Stomach (tissue), 9 donors: Measurements from ENCODE around the gene VTI1A. TPM values are rescaled to one million over a fixed set of nuclear protein-coding genes. Genes with fewer than 3 reads are reported as not detected.

Experiments
- DNase-seq, 2 donors: peaks; one replicate each; pipeline versions ENCODE4 v3.0.0 to v3.0.0-alpha.2; 2013 to 2019
- H3K27ac ChIP-seq, 5 donors: fragments of 200-600 bp in 4 of 5; sonication (generic) in 4 of 5; one replicate each; pipeline ENCODE4 v1.5.1; 2013 to 2019; ENCODE audit warnings: mild to moderate bottlenecking in 1 of 5, moderate library complexity in 1 of 5
- H3K27me3 ChIP-seq, 3 donors: fragments of 200-600 bp; sonication (generic); one replicate each; pipeline ENCODE4 v1.5.1; 2017 to 2019; ENCODE audit warnings: mixed run types in 1 of 3
- H3K36me3 ChIP-seq, 4 donors: fragments of 200-600 bp; sonication (generic); 1 replicate in 3 of 4; 2 replicates in 1 of 4; pipeline ENCODE4 v1.5.1; 2016 to 2019
- H3K4me1 ChIP-seq, 4 donors: fragments of 200-600 bp; sonication (generic); one replicate each; pipeline ENCODE4 v1.5.1; 2016 to 2019
- H3K4me3 ChIP-seq, 4 donors: fragments of 200-600 bp; sonication (generic) in 3 of 4; one replicate each; pipeline ENCODE4 v1.5.1; 2016 to 2019; ENCODE audit warnings: mild to moderate bottlenecking in 1 of 4
- H3K9me3 ChIP-seq, 4 donors: fragments of 200-600 bp; sonication (generic); one replicate each; pipeline ENCODE4 v1.5.1; 2016 to 2019
- EP300 ChIP-seq: sonication (generic); formaldehyde crosslinking; IDR thresholded peaks from one replicate; pipeline ENCODE4 v1.6.1; 2017; ENCODE audit warnings: antibody characterized with exemption
- POLR2A ChIP-seq, 4 donors: fragments of 450-650 bp; IDR thresholded peaks; one replicate each; pipeline ENCODE4 v1.6.1; 2016; ENCODE audit warnings: antibody characterized with exemption in 4 of 4, control low read depth in 2 of 4, mild to moderate bottlenecking in 1 of 4, moderate library complexity in 1 of 4
- POLR2AphosphoS5 ChIP-seq, 3 donors: sonication (generic); formaldehyde crosslinking; IDR thresholded peaks; one replicate each; pipeline ENCODE4 v1.6.1; 2016; ENCODE audit warnings: antibody characterized with exemption in 3 of 3
- WGBS, 5 donors: extraction: QIAGEN DNeasy Blood & Tissue Kit in 3 of 5; methylation state at CpG; one replicate each; pipeline versions ENCODE4 v1.1.5 to v1.1.7; 2013 to 2018; 5-methylcytosine and 5-hydroxymethylcytosine counted together
- intact Hi-C: fragments of 100-400 bp; cut with DNase I; formaldehyde crosslinking; loops from one replicate; pipeline ENCODE4 v1.15.1; 2023; ENCODE audit warnings: low total_unique reads
- polyA plus RNA-seq, 3 donors: library from polyadenylated mRNA; stranded (reverse); fragments of 200-250 nt; gene quantifications; one replicate each; pipeline ENCODE4 v1.2.3, GENCODE V29; 2013
- total RNA-seq, 5 donors: library from RNA; depleted of rRNA; stranded (reverse); fragments of >200 nt; gene quantifications; one replicate each; pipeline versions ENCODE4 v1.1.0 to v1.2.3, GENCODE V29; 2014 to 2016
- TF ChIP-seq, protein P1 (sequence below), 7 experiments: fragments of 450-650 bp in 4 of 7; fragments of 200-600 bp in 3 of 7; sonication (generic) in 3 of 7; IDR thresholded peaks; one replicate each; pipeline ENCODE4 v1.5.1; 2016 to 2019; ENCODE audit warnings: antibody characterized with exemption in 7 of 7, control low read depth in 2 of 7, mild to moderate bottlenecking in 1 of 7
- donor health status: healthy with polysubstance abuse.
- donor health status: Bipolar disorder and iron deficiency.
- donor health status: healthy.

VTI1A gene
- total and polyA plus RNA-seq, 8 donors, result 6.5 to 222 (median 57.4) TPM

DNA sequence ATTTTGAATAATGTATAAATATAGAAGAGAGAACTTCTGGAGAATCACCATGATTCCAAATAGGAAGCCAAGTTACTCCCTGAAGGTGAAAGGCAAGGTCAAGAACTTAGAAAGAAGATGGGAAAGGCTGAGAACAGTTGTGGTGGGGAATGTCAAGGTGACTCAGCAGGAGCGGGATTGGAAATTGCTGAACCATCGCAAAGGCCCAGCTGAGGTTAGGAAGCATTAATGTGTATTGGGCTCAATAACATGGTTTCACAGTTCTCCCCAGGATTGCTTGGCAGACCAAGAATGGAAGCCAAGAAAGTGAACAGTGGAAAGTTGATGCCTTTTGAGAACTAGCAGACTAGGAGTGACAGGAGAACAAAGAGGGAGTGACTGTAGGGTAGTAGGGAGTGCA, 133.3 kb downstream of the VTI1A start:
- no peaks in the 10 kb centered on the region for H3K36me3 ChIP-seq
- 96 to 99% (median 98%) methylated on average over 2 of the region's 2 CpGs for WGBS, 5 donors

DNA sequence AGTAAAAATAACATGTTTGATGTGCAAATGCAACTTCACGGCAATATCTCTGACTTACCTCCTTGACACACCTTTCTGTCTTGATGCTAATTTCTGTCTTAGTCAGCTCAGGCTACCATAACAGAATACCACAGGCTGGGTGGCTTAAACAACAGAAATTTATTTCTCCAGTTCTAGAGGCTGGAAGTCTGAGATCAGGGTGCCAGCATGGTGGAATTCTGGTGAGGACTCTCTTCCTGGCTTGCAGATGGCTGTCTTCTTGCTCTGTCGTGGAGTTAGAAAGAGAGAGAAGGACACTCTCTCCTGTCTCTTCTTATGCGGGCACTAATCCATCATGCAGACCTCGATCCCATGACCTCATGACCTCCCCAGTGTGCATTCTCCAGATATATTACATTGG, 134.9 kb downstream of the VTI1A start:
- intact Hi-C loops, result no loop called here
- TF ChIP-seq EP300 (no peak), POLR2A (IDR thresholded peaks at IDR 0.05) (no peak), POLR2AphosphoS5 (IDR thresholded peaks at IDR 0.05) (no peak)
- TF ChIP-seq, protein P1, sequence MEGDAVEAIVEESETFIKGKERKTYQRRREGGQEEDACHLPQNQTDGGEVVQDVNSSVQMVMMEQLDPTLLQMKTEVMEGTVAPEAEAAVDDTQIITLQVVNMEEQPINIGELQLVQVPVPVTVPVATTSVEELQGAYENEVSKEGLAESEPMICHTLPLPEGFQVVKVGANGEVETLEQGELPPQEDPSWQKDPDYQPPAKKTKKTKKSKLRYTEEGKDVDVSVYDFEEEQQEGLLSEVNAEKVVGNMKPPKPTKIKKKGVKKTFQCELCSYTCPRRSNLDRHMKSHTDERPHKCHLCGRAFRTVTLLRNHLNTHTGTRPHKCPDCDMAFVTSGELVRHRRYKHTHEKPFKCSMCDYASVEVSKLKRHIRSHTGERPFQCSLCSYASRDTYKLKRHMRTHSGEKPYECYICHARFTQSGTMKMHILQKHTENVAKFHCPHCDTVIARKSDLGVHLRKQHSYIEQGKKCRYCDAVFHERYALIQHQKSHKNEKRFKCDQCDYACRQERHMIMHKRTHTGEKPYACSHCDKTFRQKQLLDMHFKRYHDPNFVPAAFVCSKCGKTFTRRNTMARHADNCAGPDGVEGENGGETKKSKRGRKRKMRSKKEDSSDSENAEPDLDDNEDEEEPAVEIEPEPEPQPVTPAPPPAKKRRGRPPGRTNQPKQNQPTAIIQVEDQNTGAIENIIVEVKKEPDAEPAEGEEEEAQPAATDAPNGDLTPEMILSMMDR (IDR thresholded peaks at IDR 0.05), result no peak
- no peak for DNase-seq
- WGBS, 5 donors, result 74 to 95% (median 90%) methylated on average over 4 of the region's 4 CpGs
- Histone ChIP-seq H3K4me1 (peaks cover 0 to 24% (median 13%) of the 10 kb centered on the region in 4 donors), H3K27me3 (no peaks in the 10 kb centered on the region), H3K4me3 (no peak overlapping the region), H3K9me3 (no peaks in the 10 kb centered on the region), H3K36me3 (no peaks in the 10 kb centered on the region), H3K27ac (no peak overlapping the region)

More for the DNA sequence above, 133.3 kb downstream of the VTI1A start:
- no peak for DNase-seq
- H3K9me3 ChIP-seq, result no peaks in the 10 kb centered on the region
- H3K4me3 ChIP-seq, result no peak overlapping the region
- no peak for TF ChIP-seq POLR2AphosphoS5 (IDR thresholded peaks at IDR 0.05)
- TF ChIP-seq, protein P1 (IDR thresholded peaks at IDR 0.05), result no peak
- TF ChIP-seq EP300, result no peak
- intact Hi-C loops, result no loop called here
- H3K27ac ChIP-seq, result no peak overlapping the region
- peaks cover 0 to 11% (median 7%) of the 10 kb centered on the region in 4 donors for H3K4me1 ChIP-seq
- H3K27me3 ChIP-seq, result no peaks in the 10 kb centered on the region

DNA sequence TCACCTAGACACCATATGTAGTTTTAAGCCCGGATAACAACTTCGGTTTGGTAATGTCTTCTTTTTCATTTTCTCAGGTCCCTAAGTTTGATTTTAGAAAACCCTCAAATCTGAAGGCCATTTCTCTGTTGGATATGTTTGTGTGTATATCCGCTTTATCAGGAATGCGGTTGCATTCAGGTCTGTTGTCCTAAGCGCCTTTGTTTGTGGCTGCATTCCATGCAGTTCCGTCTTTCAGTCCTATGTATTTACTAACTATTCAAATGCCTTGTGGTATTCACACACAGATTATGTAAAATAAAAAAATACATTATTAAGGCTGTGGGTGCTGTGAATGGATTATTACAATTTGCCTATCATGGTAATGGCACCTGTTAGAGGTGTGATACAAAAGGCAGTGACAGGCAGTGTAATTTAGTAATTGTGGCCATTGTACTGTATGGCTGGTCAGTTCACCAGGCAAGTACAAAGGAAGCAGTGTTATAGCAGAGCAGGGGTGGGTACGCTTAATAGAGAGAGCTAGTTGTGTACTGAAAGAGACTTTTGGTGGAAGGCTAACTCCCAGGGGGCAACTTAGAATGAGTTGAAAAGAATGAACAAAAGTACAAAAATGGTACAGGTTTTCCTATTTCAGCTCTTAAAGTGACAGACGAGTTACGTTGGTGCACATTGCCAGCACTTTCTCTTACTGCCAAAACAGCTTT, 136.4 kb downstream of the VTI1A start:
- 90 to 94% (median 93%) methylated on average over 9 of the region's 9 CpGs for WGBS, 5 donors
- peaks cover 0 to 24% (median 13%) of the 10 kb centered on the region in 4 donors for H3K4me1 ChIP-seq
- TF ChIP-seq POLR2AphosphoS5 (IDR thresholded peaks at IDR 0.05), result no peak
- TF ChIP-seq POLR2A (IDR thresholded peaks at IDR 0.05), result no peak
- no peak for TF ChIP-seq EP300
- intact Hi-C loops, result no loop called here
- H3K36me3 ChIP-seq, result no peaks in the 10 kb centered on the region
- H3K4me3 ChIP-seq, result no peak overlapping the region
- H3K9me3 ChIP-seq, result no peaks in the 10 kb centered on the region
- H3K27ac ChIP-seq, result no peak overlapping the region
- H3K27me3 ChIP-seq, result no peaks in the 10 kb centered on the region
- peak in 1 of 2 donors; percentile 11 for DNase-seq

GRCh38 chr10:112584276-112584675, 137.3 kb downstream of the VTI1A start:
- Histone ChIP-seq H3K4me1 (peaks cover 0 to 24% (median 13%) of the 10 kb centered on the region in 4 donors), H3K27ac (no peak overlapping the region), H3K9me3 (no peaks in the 10 kb centered on the region), H3K36me3 (no peaks in the 10 kb centered on the region), H3K4me3 (no peak overlapping the region), H3K27me3 (no peaks in the 10 kb centered on the region)
- WGBS, 5 donors, result 94 to 99% (median 96%) methylated on average over 6 of the region's 6 CpGs
- DNase-seq, result no peak
- intact Hi-C loops, result no loop called here
- TF ChIP-seq POLR2A (IDR thresholded peaks at IDR 0.05) (no peak), EP300 (no peak), POLR2AphosphoS5 (IDR thresholded peaks at IDR 0.05) (no peak)
- TF ChIP-seq, protein P1 (IDR thresholded peaks at IDR 0.05), result no peak

- no peak overlapping the region for H3K4me3 ChIP-seq
- no peak for TF ChIP-seq POLR2AphosphoS5 (IDR thresholded peaks at IDR 0.05)
- TF ChIP-seq EP300, result no peak
- TF ChIP-seq, protein P1 (IDR thresholded peaks at IDR 0.05), result no peak
- no peak for TF ChIP-seq POLR2A (IDR thresholded peaks at IDR 0.05)
- H3K36me3 ChIP-seq, result no peaks in the 10 kb centered on the region
- DNase-seq, result peak; percentile 15 to 29
- 55 to 77% (median 68%) methylated on average over 4 of the region's 4 CpGs for WGBS, 5 donors
- peaks cover 0 to 24% (median 13%) of the 10 kb centered on the region in 4 donors for H3K4me1 ChIP-seq
- intact Hi-C loops, result no loop called here
- H3K27ac ChIP-seq, result no peak overlapping the region
- H3K27me3 ChIP-seq, result no peaks in the 10 kb centered on the region
- no peaks in the 10 kb centered on the region for H3K9me3 ChIP-seq
These were observed 138.1 kb downstream of the VTI1A start for GRCh38 chr10:112585126-112585525.
